Endothelial cell of umbilical vein (primary cell): Measurements from ENCODE around the gene GABARAPL2. TPM values are rescaled to one million over a fixed set of nuclear protein-coding genes. Genes with fewer than 3 reads are reported as not detected.

Experiments
- BruUV-seq: library from RNA; stranded (reverse); fragments of 400-500 nt; replicated peaks from 2 replicates; lab custom pipeline; 2021; lab: Mats Ljungman, UMichigan
- CTCF ChIA-PET: fragments of 300-600, 350-600 bp; sonication (Branson Sonifier 250); formaldehyde crosslinking; loops from one replicate; lab custom pipeline; 2021; ENCODE audit warnings: antibody characterized with exemption, inconsistent platforms; lab: Charles Lee
- POLR2A ChIA-PET: fragments of 300-600, 350-600 bp; sonication (Branson Sonifier 250); formaldehyde crosslinking; loops from one replicate; lab custom pipeline; 2021; ENCODE audit warnings: antibody characterized with exemption, inconsistent platforms; lab: Charles Lee
- DNase-seq: peaks from one replicate; pipeline ENCODE4 v3.0.0-alpha.2; 2011; ENCODE audit warnings: low read depth, low spot score
- FAIRE-seq: peaks from 2 replicates; lab custom pipeline; 2011; peaks lifted over from hg19 to GRCh38; lab: Jason Lieb, UNC
- H2AFZ ChIP-seq: 2 replicates; pipeline ENCODE4 v1.6.0; 2012; ENCODE audit warnings: low read depth, low read length, control low read depth, inconsistent platforms
- H3K27ac ChIP-seq: 2 replicates; pipeline ENCODE4 v1.5.1; 2011; ENCODE audit warnings: low read depth, mild to moderate bottlenecking, control low read depth, low read length, moderate library complexity; ENCODE audit not compliant: insufficient read depth
- H3K27me3 ChIP-seq, 2 experiments: 2 replicates each; pipeline versions ENCODE4 v1.6.0 to v1.6.1; 2011; ENCODE audit warnings: low read length in 2 of 2, mixed read lengths in 1 of 2; ENCODE audit not compliant: control insufficient read depth in 2 of 2, insufficient read depth in 2 of 2
- H3K36me3 ChIP-seq, 2 experiments: 2 replicates in 1 of 2; 3 replicates in 1 of 2; pipeline ENCODE4 v1.5.1; 2011; ENCODE audit warnings: low read length in 2 of 2, mild to moderate bottlenecking in 1 of 2, moderate library complexity in 1 of 2; ENCODE audit not compliant: control insufficient read depth in 2 of 2, insufficient read depth in 2 of 2; ENCODE audit errors: extremely low read depth in 1 of 2
- H3K4me1 ChIP-seq: 3 replicates; pipeline ENCODE4 v1.5.1; 2011; ENCODE audit warnings: mild to moderate bottlenecking, low read length; ENCODE audit not compliant: control insufficient read depth, insufficient read depth; ENCODE audit errors: extremely low read depth
- H3K4me2 ChIP-seq: 2 replicates; pipeline ENCODE4 v1.6.1; 2011; ENCODE audit warnings: low read length, control low read depth, mixed read lengths; ENCODE audit not compliant: insufficient read depth
- H3K4me3 ChIP-seq, 3 experiments: fragments of 200-600 bp in 1 of 3; sonication (generic), shearing (Covaris generic) in 1 of 3; replicated peaks in 1 of 3; 2 replicates each; pipeline ENCODE4 v1.5.1; 2011 to 2016; ENCODE audit warnings: control low read depth in 3 of 3, low read length in 3 of 3, mild to moderate bottlenecking in 2 of 3, inconsistent platforms in 1 of 3, low read depth in 1 of 3, moderate library complexity in 1 of 3; ENCODE audit not compliant: insufficient read depth in 1 of 3
- H3K79me2 ChIP-seq: 2 replicates; pipeline ENCODE4 v1.6.0; 2012; ENCODE audit warnings: low read length, inconsistent platforms; ENCODE audit not compliant: control insufficient read depth, insufficient read depth
- H3K9ac ChIP-seq: replicated peaks from 2 replicates; pipeline ENCODE3; 2011; ENCODE audit warnings: low read length, control low read depth; ENCODE audit not compliant: insufficient read depth; ENCODE audit errors: extremely low read depth
- H3K9me1 ChIP-seq: replicated peaks from 3 replicates; pipeline ENCODE4 v1.6.0; 2011; ENCODE audit warnings: mild to moderate bottlenecking, low read length; ENCODE audit not compliant: control insufficient read depth, insufficient read depth; ENCODE audit errors: extremely low read depth
- H3K9me3 ChIP-seq: replicated peaks from 2 replicates; pipeline ENCODE4 v1.5.1; 2012; ENCODE audit warnings: low read length, inconsistent platforms; ENCODE audit not compliant: control insufficient read depth, insufficient read depth
- H4K20me1 ChIP-seq: replicated peaks from 2 replicates; pipeline ENCODE3; 2011; ENCODE audit warnings: mild to moderate bottlenecking, low read length; ENCODE audit not compliant: control insufficient read depth, insufficient read depth; ENCODE audit errors: extremely low read depth
- FOS ChIP-seq: IDR thresholded peaks from 2 replicates; pipeline ENCODE4 v1.6.1; 2011; ENCODE audit warnings: mild to moderate bottlenecking, low read length, moderate library complexity, borderline replicate concordance; ENCODE audit not compliant: insufficient read depth
- JUN ChIP-seq: IDR thresholded peaks from 2 replicates; pipeline ENCODE4 v1.6.1; 2011; ENCODE audit warnings: borderline replicate concordance, low read depth; ENCODE audit not compliant: insufficient read length, insufficient read depth
- MAX ChIP-seq: IDR thresholded peaks from 2 replicates; pipeline ENCODE4 v1.6.1; 2011; ENCODE audit not compliant: insufficient read depth, insufficient read length
- MYC ChIP-seq: IDR thresholded peaks from one replicate; pipeline ENCODE4 v1.6.1; 2011; ENCODE audit warnings: mild to moderate bottlenecking, low read depth, low read length
- POLR2A ChIP-seq: IDR thresholded peaks from 2 replicates; pipeline ENCODE4 v1.6.1; 2012; ENCODE audit warnings: low read depth, mild to moderate bottlenecking, control low read depth, low read length
- POLR2AphosphoS5 ChIP-seq: IDR thresholded peaks from 2 replicates; pipeline ENCODE4 v1.6.1; 2012; ENCODE audit warnings: low read depth, mild to moderate bottlenecking, control low read depth, low read length, moderate library complexity; ENCODE audit not compliant: insufficient read depth
- dilution Hi-C: fragments of 300-500 bp; cut with MboI; formaldehyde crosslinking; loops from one replicate; pipeline ENCODE4 v1.15.0; 2019; ENCODE audit warnings: low sequenced_read_pairs; ENCODE audit not compliant: extremely low pct_ligation_motif_present
- intact Hi-C: fragments of 100-400 bp; cut with micrococcal nuclease; formaldehyde crosslinking; loops from one replicate; pipeline ENCODE4 v1.10.0; 2022
- polyA plus RNA-seq, 4 experiments: library from polyadenylated mRNA; depleted of rRNA in 3 of 4; stranded (reverse) in 3 of 4; unstranded in 1 of 4; fragments of >200 nt; gene quantifications; 2 replicates each; pipeline versions ENCODE4 v1.2.1 to v1.2.3, GENCODE V29; 2011 to 2012; ENCODE audit warnings: missing spikeins in 1 of 4
- total RNA-seq: library from RNA; stranded (reverse); gene quantifications from 2 replicates; pipeline ENCODE4 v1.2.3, GENCODE V29; 2021

GABARAPL2 gene
- total and polyA plus RNA-seq, 2 donors (not counting 3 experiments of a cell fraction or from before 2014, with no cell fraction given): 77.9 to 84.5 TPM

- Histone ChIP-seq H3K9me3 (no peaks in the 10 kb centered on the region), H3K9me1 (no peaks in the 10 kb centered on the region), H3K79me2 (no peaks in the 10 kb centered on the region), H4K20me1 (no peaks in the 10 kb centered on the region), H3K36me3 (no peaks in the 10 kb centered on the region), H3K4me2 (peak overlapping the region; percentile 79), H3K27me3 (peaks cover 8 to 9% of the 10 kb centered on the region in 2 experiments), H2AFZ (peak overlapping the region; percentile 86), H3K4me3 (peak overlapping the region; percentile 75 to 86 (median 80)), H3K4me1 (peaks cover 12% of the 10 kb centered on the region), H3K9ac (peak overlapping the region; percentile 35), H3K27ac (peak overlapping the region; percentile 46)
- FAIRE-seq (peak; percentile 97), DNase-seq (peak; percentile 90)
- dilution Hi-C loops (no loop called here), intact Hi-C loops (loop anchor here (1.0 to 2.0 kb wide), 3 partner anchors 38 to 90 kb away; partner anchors contain the start of gene TMEM170A)
- POLR2A ChIA-PET: interaction anchor here (0.8 kb wide), 1 partner anchor 39 kb away, joined by 3 read pairs; no protein-coding TSS in a partner anchor
- CTCF ChIA-PET: interaction anchor here (1.0 to 2.5 kb wide), 4 partner anchors 10 to 356 kb away, joined by 3 to 15 read pairs (median 4); no protein-coding TSS in a partner anchor
- TF ChIP-seq JUN: no peak
- peak; percentile 15 for TF ChIP-seq POLR2AphosphoS5
- BruUV-seq: TSS peak; percentile 84
Observed at GRCh38 chr16:75555213-75555706, 10.9 kb upstream of the GABARAPL2 start.

- TF ChIP-seq MYC: no peak
- TF ChIP-seq FOS: no peak
- TF ChIP-seq POLR2A: no peak
- TF ChIP-seq POLR2AphosphoS5: peak; percentile 29
- TF ChIP-seq MAX: peak; percentile 38
- peak within 1 kb of the TSS; percentile 35 for H3K9ac ChIP-seq
- H3K4me2 ChIP-seq: peak within 1 kb of the TSS; percentile 79
- ChIA-PET CTCF (interaction anchor here (0.8 to 2.2 kb wide), 4 partner anchors 9 to 208 kb away, joined by 3 to 15 read pairs (median 3); partner anchors contain the start of gene ADAT1), POLR2A (no interaction called here)
- no peaks in the 10 kb centered on the region for H4K20me1 ChIP-seq
- H3K36me3 ChIP-seq: no peaks in the 10 kb centered on the region
- H3K9me1 ChIP-seq: no peaks in the 10 kb centered on the region
- peaks cover 12% of the 10 kb centered on the region for H3K4me1 ChIP-seq
- no TSS peak for BruUV-seq
- dilution Hi-C loops: no loop called here
- intact Hi-C loops: loop anchor here (1.0 to 2.0 kb wide), 4 partner anchors 10 to 91 kb away; partner anchors contain the start of genes GABARAPL2 and TMEM170A
- H3K9me3 ChIP-seq: no peaks in the 10 kb centered on the region
- peak within 1 kb of the TSS; percentile 75 to 86 (median 80) for H3K4me3 ChIP-seq
- DNase-seq (peak; percentile 91), FAIRE-seq (peak; percentile 98)
- peak within 1 kb of the TSS; percentile 46 for H3K27ac ChIP-seq
- peak within 1 kb of the TSS; percentile 86 for H2AFZ ChIP-seq
- H3K79me2 ChIP-seq: no peaks in the 10 kb centered on the region
- peaks cover 9 to 14% of the 10 kb centered on the region in 2 experiments for H3K27me3 ChIP-seq
Observed at GRCh38 chr16:75555707-75556430, 10.3 kb upstream of the GABARAPL2 start, which contains the start of gene TMEM231. TMEM231 (minus strand) TSS chr16:75556252; CDS start chr16:75556209, 43 bp downstream.
